CD4-positive, CD25-positive, alpha-beta regulatory T cell (primary cell): ENCODE results near the gene SLAIN1. TPM values are rescaled to one million over a fixed set of nuclear protein-coding genes. Genes with fewer than 3 reads are reported as not detected.

Experiments used
- ATAC-seq, 2 donors: fragments of 150-1000 bp; cut with Tn5 transposase; one replicate each; pipeline ENCODE4 v1.10.0; 2021; ENCODE audit warnings: low read depth in 2 of 2, moderate number of reproducible peaks in 2 of 2, moderate library complexity in 1 of 2
- DNase-seq, 3 donors: peaks; one replicate each; pipeline versions ENCODE4 v3.0.0 to v3.0.0-alpha.2; 2012 to 2022; ENCODE audit warnings: mixed read lengths in 1 of 3
- H3K27ac ChIP-seq: one replicate; pipeline ENCODE4 v1.7.0; 2013; ENCODE audit warnings: mild to moderate bottlenecking, low read length; ENCODE audit not compliant: insufficient read depth, poor library complexity, severe bottlenecking
- H3K27me3 ChIP-seq: one replicate; pipeline ENCODE4 v1.7.0; 2013; ENCODE audit warnings: low read length; ENCODE audit not compliant: control insufficient read depth, insufficient read depth
- H3K36me3 ChIP-seq: one replicate; pipeline ENCODE4 v1.7.0; 2013; ENCODE audit warnings: mild to moderate bottlenecking, low read length, moderate library complexity; ENCODE audit not compliant: control insufficient read depth, insufficient read depth
- H3K4me1 ChIP-seq: 2 replicates; pipeline ENCODE4 v1.7.0; 2013; ENCODE audit warnings: mild to moderate bottlenecking, low read length; ENCODE audit not compliant: insufficient read depth, control insufficient read depth, poor library complexity, severe bottlenecking
- H3K4me3 ChIP-seq: one replicate; pipeline ENCODE4 v1.7.0; 2013; ENCODE audit warnings: low read depth, mild to moderate bottlenecking, low read length, moderate library complexity
- H3K9me3 ChIP-seq, 2 experiments: 1 replicate in 1 of 2; 2 replicates in 1 of 2; pipeline ENCODE4 v1.7.0; 2013; ENCODE audit warnings: low read length in 2 of 2, mild to moderate bottlenecking in 1 of 2, moderate library complexity in 1 of 2; ENCODE audit not compliant: control insufficient read depth in 2 of 2
- H3K27ac Mint-ChIP-seq, 3 donors: one replicate each; pipeline ENCODE4 v1.8.0; 2020 to 2022; ENCODE audit warnings: mild to moderate bottlenecking in 3 of 3, mixed read lengths in 3 of 3, moderate library complexity in 2 of 3
- H3K27me3 Mint-ChIP-seq: one replicate; pipeline ENCODE4 v1.8.0; 2022; ENCODE audit warnings: mild to moderate bottlenecking, mixed read lengths
- H3K36me3 Mint-ChIP-seq: one replicate; pipeline ENCODE4 v1.8.0; 2020; ENCODE audit warnings: mixed read lengths
- H3K4me1 Mint-ChIP-seq, 4 donors: one replicate each; pipeline ENCODE4 v1.8.0; 2020 to 2022; ENCODE audit warnings: mixed read lengths in 4 of 4, mild to moderate bottlenecking in 1 of 4
- H3K4me3 Mint-ChIP-seq, 4 donors: one replicate each; pipeline ENCODE4 v1.8.0; 2020 to 2022; ENCODE audit warnings: mild to moderate bottlenecking in 4 of 4, mixed read lengths in 4 of 4, moderate library complexity in 3 of 4
- H3K9me3 Mint-ChIP-seq, 7 donors: one replicate each; pipeline ENCODE4 v1.8.0; 2020 to 2022; ENCODE audit warnings: mixed read lengths in 7 of 7, mild to moderate bottlenecking in 3 of 7, moderate library complexity in 2 of 7
- polyA plus RNA-seq, 4 donors: library from polyadenylated mRNA; unstranded; fragments of 300-500 nt; fragmentation: Illumina TruSeq; gene quantifications; one replicate each; pipeline ENCODE4 v1.2.3, GENCODE V29; 2021
- total RNA-seq: library from RNA; stranded (reverse); gene quantifications from one replicate; pipeline ENCODE4 v1.2.3, GENCODE V29; 2022

SLAIN1 gene
- total and polyA plus RNA-seq, 5 donors from 2014 or later = 22.0 to 42.0 (median 27.7) TPM

DNA sequence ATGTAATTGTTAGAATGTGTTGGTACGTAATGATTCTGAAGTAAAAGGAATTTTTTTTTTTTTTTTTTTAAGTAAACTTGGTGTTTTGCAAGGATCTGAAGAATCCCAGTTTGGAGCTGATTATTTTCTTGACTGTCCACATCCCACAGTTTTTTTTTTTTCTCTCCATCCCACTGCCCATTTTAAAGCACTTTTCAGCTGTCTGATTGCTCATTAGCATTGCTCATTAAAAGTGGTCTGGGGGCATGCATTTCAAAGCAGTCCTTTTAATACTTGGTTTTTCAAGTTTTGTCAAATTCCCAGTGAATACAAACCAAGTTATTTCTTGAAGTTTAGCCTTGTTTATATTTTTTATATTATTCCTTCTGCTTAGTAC is 44.1 kb downstream of the SLAIN1 start:
- DNase-seq = no peak
- no peak overlapping the region for H3K4me3 ChIP-seq
- Mint-ChIP-seq H3K27me3 (no peaks in the 10 kb centered on the region), H3K36me3 (peaks cover 16% of the 10 kb centered on the region), H3K4me3 (no peak overlapping the region), H3K4me1 (peaks cover 10 to 22% (median 17%) of the 10 kb centered on the region in 4 donors), H3K27ac (no peak overlapping the region), H3K9me3 (no peaks in the 10 kb centered on the region)
- H3K9me3 ChIP-seq = no peaks in the 10 kb centered on the region
- no peak overlapping the region for H3K27ac ChIP-seq
- no peak for ATAC-seq
- H3K4me1 ChIP-seq = no peaks in the 10 kb centered on the region
- H3K27me3 ChIP-seq = no peaks in the 10 kb centered on the region
- H3K36me3 ChIP-seq = peaks cover 15% of the 10 kb centered on the region

DNA sequence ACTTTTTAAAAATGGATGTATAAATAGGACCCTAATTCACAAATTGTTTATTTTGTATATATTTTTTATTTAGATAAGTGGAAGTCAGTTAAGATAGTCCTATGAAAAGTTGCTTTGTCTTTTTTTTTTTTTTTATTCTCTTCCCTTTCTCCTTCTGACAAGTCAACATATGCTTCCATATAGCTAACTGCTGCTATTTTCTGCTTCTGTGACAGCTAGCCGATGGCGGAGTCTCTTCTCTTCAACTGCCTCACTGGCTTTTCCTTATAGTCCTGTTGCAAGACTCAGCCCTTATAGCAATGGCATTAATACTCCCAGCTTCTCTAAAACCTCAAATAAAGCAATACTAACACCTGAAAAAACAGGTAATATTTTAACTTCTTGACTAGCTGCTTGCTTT is 45.3 kb downstream of the SLAIN1 start:
- Mint-ChIP-seq H3K27ac (no peak overlapping the region), H3K27me3 (no peaks in the 10 kb centered on the region)
- no peak for ATAC-seq

DNA sequence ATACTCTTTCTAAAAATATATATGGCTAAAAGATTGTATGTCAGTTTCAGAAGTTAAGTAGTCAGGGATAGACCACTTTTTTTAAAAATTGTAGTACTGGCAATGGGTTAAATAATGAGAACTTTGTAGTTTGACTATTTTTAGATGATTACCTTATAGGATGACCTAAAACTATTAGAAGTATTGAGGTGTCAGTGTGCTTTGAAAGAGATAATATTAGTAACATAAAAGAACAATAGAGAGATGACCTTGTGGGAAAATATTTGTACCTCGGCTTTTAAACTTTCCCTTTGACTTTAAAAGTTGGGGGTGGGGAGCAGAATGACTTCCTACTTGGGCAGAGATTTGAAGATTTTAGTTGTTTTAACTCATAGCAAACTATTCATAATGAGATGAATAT is 48.3 kb downstream of the SLAIN1 start:
- peaks cover 24% of the 10 kb centered on the region for H3K36me3 Mint-ChIP-seq
- H3K9me3 Mint-ChIP-seq = no peaks in the 10 kb centered on the region
- Histone ChIP-seq H3K9me3 (no peaks in the 10 kb centered on the region), H3K4me3 (no peak overlapping the region), H3K27me3 (no peaks in the 10 kb centered on the region), H3K4me1 (no peaks in the 10 kb centered on the region), H3K36me3 (peaks cover 25% of the 10 kb centered on the region), H3K27ac (no peak overlapping the region)
- H3K4me3 Mint-ChIP-seq = no peak overlapping the region
- H3K4me1 Mint-ChIP-seq = peaks cover 17 to 22% (median 19%) of the 10 kb centered on the region in 4 donors
- no peaks in the 10 kb centered on the region for H3K27me3 Mint-ChIP-seq
- DNase-seq (no peak), ATAC-seq (no peak)
- H3K27ac Mint-ChIP-seq = no peak overlapping the region

More for the DNA sequence above, 45.3 kb downstream of the SLAIN1 start:
- DNase-seq = no peak
- no peaks in the 10 kb centered on the region for H3K4me1 ChIP-seq
- peaks cover 25% of the 10 kb centered on the region for H3K36me3 ChIP-seq
- no peak overlapping the region for H3K4me3 Mint-ChIP-seq
- H3K27me3 ChIP-seq = no peaks in the 10 kb centered on the region
- no peaks in the 10 kb centered on the region for H3K9me3 Mint-ChIP-seq
- no peak overlapping the region for H3K4me3 ChIP-seq
- H3K36me3 Mint-ChIP-seq = peaks cover 24% of the 10 kb centered on the region
- no peak overlapping the region for H3K27ac ChIP-seq
- H3K4me1 Mint-ChIP-seq = peaks cover 12 to 22% (median 17%) of the 10 kb centered on the region in 4 donors
- no peaks in the 10 kb centered on the region for H3K9me3 ChIP-seq

DNA sequence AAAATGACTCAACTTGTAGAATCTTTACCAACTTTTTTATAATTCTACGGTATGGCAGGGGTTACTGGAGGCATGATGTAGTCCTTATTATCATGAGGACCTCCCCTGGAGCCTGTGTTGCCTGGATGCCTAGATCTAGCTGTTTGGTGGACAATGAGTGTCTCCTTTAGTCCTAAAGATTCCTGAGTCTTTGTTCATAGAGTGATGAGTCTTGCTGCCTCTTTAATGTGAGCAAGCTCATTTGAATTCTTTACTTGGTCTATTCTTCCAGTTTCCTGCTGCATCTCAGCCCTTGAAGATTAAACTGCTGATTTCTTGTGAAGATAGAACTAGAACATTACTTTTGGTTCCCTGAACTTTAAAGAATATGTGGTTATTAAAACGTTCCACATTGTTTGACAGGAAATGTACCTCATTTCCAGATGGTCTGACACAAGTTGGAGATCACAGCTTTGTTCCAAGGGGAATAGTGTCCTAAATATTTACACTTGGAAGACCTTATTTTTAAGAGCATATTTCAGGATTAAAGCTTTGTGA is 51.9 kb downstream of the SLAIN1 start:
- no peak for ATAC-seq
- H3K27ac Mint-ChIP-seq = peak overlapping the region in 2 of 3 donors; percentile 10 to 39
- DNase-seq = no peak
- no peaks in the 10 kb centered on the region for H3K27me3 Mint-ChIP-seq
- H3K4me1 Mint-ChIP-seq = peaks cover 18 to 28% (median 25%) of the 10 kb centered on the region in 4 donors
- no peak overlapping the region for H3K27ac ChIP-seq
- H3K9me3 ChIP-seq = no peaks in the 10 kb centered on the region
- H3K36me3 ChIP-seq = peaks cover 33% of the 10 kb centered on the region
- no peak overlapping the region for H3K4me3 ChIP-seq
- H3K4me3 Mint-ChIP-seq = no peak overlapping the region
- H3K9me3 Mint-ChIP-seq = no peaks in the 10 kb centered on the region
- H3K4me1 ChIP-seq = no peaks in the 10 kb centered on the region
- no peaks in the 10 kb centered on the region for H3K27me3 ChIP-seq
- H3K36me3 Mint-ChIP-seq = peaks cover 28% of the 10 kb centered on the region

DNA sequence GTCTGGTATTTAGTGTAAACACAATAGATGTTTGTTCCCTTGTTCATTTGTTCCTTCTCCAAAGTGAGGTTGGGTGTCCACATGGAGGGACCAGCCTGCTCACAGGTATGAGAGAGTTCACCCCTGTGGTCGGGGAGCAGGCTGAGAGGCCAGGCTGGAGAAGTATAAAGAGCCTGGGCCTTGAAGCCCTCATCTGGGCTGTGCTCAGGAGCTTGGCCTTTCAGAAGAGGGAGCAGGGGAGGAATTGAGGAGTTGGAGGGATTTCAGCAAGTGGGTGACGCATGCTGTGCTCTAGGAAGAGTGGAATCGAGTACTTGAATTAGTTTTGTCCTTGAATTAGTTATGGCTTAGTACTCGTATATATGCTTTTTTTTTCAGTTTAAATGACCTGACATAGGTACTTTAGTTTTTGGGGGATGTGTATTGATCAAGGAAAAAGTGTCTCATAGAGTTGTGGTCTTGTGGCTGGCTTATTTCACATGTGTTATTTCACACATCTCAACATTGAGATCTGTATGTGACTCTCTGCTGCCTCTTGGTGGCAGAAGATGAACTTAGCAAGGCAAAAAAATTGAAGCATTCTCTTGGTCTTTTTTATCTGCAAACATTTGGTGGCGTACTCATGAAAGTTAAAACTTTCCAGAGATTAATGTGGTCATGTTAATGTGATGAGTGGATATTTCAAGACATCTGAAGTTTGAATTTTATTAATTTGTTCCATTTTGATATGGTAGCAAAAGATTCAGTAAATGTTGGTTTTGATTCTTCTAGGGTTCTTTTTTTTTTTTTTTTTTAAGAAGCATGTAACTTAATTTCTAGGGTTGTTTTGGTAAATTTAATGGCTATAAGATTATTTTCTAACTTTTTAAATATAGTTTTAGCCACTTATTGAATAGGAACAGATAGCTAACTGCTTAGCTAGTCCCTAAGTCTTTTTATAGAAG is 54.3 kb downstream of the SLAIN1 start:
- H3K27ac ChIP-seq = no peak overlapping the region
- Mint-ChIP-seq H3K4me1 (peaks cover 12 to 23% (median 17%) of the 10 kb centered on the region in 4 donors), H3K36me3 (peaks cover 20% of the 10 kb centered on the region), H3K9me3 (no peaks in the 10 kb centered on the region), H3K4me3 (no peak overlapping the region), H3K27me3 (no peaks in the 10 kb centered on the region), H3K27ac (peak overlapping the region in 1 of 3 donors; percentile 18)
- H3K36me3 ChIP-seq = peaks cover 29% of the 10 kb centered on the region
- no peak overlapping the region for H3K4me3 ChIP-seq
- no peaks in the 10 kb centered on the region for H3K4me1 ChIP-seq
- peak; percentile 22 to 76 (median 55) for DNase-seq
- H3K9me3 ChIP-seq = no peaks in the 10 kb centered on the region
- peak; percentile 60 to 81 for ATAC-seq
- no peaks in the 10 kb centered on the region for H3K27me3 ChIP-seq

DNA sequence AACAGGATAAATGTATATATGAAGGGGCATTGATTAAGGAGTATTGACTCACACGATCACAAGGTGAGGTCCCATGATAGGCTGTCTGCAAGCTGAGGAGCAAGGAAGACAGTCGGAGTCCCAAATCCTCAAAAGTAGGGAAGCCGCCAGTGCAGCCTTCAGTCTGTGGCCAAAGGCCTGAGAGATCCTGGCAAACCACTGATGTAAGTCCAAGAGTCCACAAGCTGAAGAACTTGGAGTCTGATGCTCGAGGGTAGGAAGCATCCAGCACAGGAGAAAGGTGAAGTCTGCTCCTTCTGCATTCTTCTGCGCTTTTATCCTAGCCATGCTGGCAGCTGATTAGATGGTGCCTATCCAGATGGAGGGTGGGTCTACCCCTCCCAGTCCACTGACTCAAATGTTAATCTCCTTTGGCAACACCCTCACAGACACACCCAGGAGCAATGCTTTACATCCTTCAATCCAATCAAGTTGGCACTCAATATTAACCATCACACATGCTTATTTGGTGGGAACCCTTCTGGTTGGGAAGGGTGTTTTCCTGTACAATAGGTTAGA is 55.1 kb downstream of the SLAIN1 start:
- no peak overlapping the region for H3K4me3 ChIP-seq
- H3K4me1 Mint-ChIP-seq = peaks cover 12 to 23% (median 17%) of the 10 kb centered on the region in 4 donors
- H3K4me1 ChIP-seq = no peaks in the 10 kb centered on the region
- ATAC-seq (no peak), DNase-seq (no peak)
- H3K36me3 ChIP-seq = peaks cover 22% of the 10 kb centered on the region
- H3K27me3 ChIP-seq = no peaks in the 10 kb centered on the region
- no peaks in the 10 kb centered on the region for H3K9me3 ChIP-seq
- no peak overlapping the region for H3K27ac ChIP-seq
- H3K27me3 Mint-ChIP-seq = no peaks in the 10 kb centered on the region
- no peaks in the 10 kb centered on the region for H3K9me3 Mint-ChIP-seq
- peaks cover 17% of the 10 kb centered on the region for H3K36me3 Mint-ChIP-seq
- no peak overlapping the region for H3K27ac Mint-ChIP-seq
- H3K4me3 Mint-ChIP-seq = no peak overlapping the region

DNA sequence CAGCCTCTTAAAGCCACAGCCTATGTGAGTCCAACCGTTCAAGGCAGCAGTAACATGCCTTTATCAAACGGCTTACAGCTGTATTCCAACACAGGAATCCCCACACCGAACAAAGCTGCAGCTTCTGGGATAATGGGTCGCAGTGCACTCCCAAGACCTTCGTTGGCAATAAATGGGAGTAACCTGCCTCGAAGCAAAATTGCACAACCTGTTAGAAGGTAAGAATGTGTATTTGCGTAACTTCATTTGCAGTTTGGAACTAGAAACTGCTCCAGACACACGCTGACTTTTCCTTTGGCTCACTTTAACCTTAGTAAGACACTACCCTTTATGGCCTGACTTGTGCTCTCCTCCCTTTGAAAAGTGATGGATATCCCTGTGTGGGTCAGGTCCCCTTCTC is 63.4 kb downstream of the SLAIN1 start:
- Mint-ChIP-seq H3K4me3 (no peak overlapping the region), H3K4me1 (peaks cover 0 to 19% (median 13%) of the 10 kb centered on the region in 4 donors), H3K27ac (no peak overlapping the region), H3K27me3 (no peaks in the 10 kb centered on the region), H3K36me3 (peaks cover 70% of the 10 kb centered on the region), H3K9me3 (no peaks in the 10 kb centered on the region)
- no peaks in the 10 kb centered on the region for H3K4me1 ChIP-seq
- DNase-seq (no peak), ATAC-seq (no peak)
- peaks cover 37% of the 10 kb centered on the region for H3K36me3 ChIP-seq
- no peak overlapping the region for H3K4me3 ChIP-seq
- no peaks in the 10 kb centered on the region for H3K27me3 ChIP-seq
- no peaks in the 10 kb centered on the region for H3K9me3 ChIP-seq
- H3K27ac ChIP-seq = no peak overlapping the region
